ENCODE results near the gene NFYC. TPM values are rescaled to one million over a fixed set of nuclear protein-coding genes. Genes with fewer than 3 reads are reported as not detected.
"Not testable (repeated sequence)": the region's sequence is repeated elsewhere in the genome, so short reads cannot be mapped to it uniquely, and the experiment has no call there.

The NFYC gene
- total RNA-seq, 1 donor from 2014 or later = 75.9 TPM

GRCh38 chr1:40699787-40700186 lies 8.3 kb downstream of the NFYC start:
- Histone ChIP-seq H3K4me1 (peaks cover 0 to 18% of the 10 kb centered on the region in 2 donors), H3K4me3 (no peak overlapping the region), H3K27ac (peak overlapping the region; percentile 70 to 72), H3K36me3 (no peaks in the 10 kb centered on the region), H3K27me3 (no peaks in the 10 kb centered on the region), H3K9me3 (no peaks in the 10 kb centered on the region)
- DNase-seq (ENCODE audit: low spot score in 2 of 2) = no peak
- TF ChIP-seq CTCF (IDR thresholded peaks at IDR 0.05) = no peak
- intact Hi-C loops (cut with DNase I) = loop anchor here (10.0 kb wide), 1 partner anchor 795 kb away; no protein-coding TSS in a partner anchor

DNA sequence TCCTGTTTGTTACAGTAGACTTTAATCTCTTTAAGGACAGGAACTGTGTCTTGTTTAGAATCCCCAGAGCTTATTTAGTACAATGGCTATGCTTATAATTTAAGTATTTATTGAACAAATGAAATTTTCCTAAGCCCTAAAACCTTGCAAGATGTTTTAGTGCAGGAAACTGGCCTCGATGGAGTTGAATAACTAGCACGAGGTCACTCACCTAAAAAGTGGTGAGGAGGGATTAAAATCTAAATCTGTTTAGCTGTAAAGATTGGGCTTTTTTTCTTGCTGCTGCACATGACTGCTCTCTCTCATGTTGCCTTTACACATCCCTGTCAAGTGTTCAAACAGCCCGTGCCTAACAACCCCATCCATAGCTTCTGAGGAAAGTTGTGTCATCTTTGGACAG lies 10.2 kb downstream of the NFYC start:
- intact Hi-C loops (cut with DNase I) = no loop called here
- no peaks in the 10 kb centered on the region for H3K9me3 ChIP-seq
- no peaks in the 10 kb centered on the region for H3K36me3 ChIP-seq
- H3K27me3 ChIP-seq = no peaks in the 10 kb centered on the region
- no peak for TF ChIP-seq CTCF (IDR thresholded peaks at IDR 0.05)
- no peak for DNase-seq (ENCODE audit: low spot score in 2 of 2)
- H3K4me3 ChIP-seq = no peak overlapping the region
- no peak overlapping the region for H3K27ac ChIP-seq
- H3K4me1 ChIP-seq = peaks cover 0 to 18% of the 10 kb centered on the region in 2 donors

- intact Hi-C loops (cut with DNase I); H3K27ac ChIP-seq; H3K9me3 ChIP-seq; DNase-seq (ENCODE audit: low spot score in 2 of 2); H3K36me3 ChIP-seq; H3K27me3 ChIP-seq; H3K4me3 ChIP-seq: not testable (repeated sequence)
- peaks cover 0 to 18% of the 10 kb centered on the region in 2 donors for H3K4me1 ChIP-seq
Observed at GRCh38 chr1:40702810-40703209, 11.3 kb downstream of the NFYC start.

DNA sequence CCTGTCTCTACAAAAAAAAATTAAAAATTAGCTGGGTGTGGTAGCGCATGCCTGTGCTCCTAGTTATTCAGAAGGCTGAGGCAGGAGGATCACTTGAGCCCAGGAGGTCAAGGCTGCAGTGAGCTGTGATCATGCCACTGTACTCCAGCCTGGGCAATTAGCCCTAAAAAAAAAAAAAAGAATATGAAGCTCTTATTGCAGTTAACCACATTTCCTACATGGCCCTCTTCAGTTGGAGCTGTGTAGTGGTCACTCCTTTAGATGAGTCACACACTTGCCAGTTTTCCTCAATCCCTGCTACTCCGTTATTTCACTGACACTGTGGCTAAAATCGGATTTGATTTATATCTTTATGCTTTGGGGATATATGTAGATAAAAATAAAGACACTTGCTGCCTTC lies 11.8 kb downstream of the NFYC start:
- no peak overlapping the region for H3K27ac ChIP-seq
- H3K4me1 ChIP-seq = peaks cover 0 to 20% of the 10 kb centered on the region in 2 donors
- H3K36me3 ChIP-seq = no peaks in the 10 kb centered on the region
- no peak for TF ChIP-seq CTCF (IDR thresholded peaks at IDR 0.05)
- intact Hi-C loops (cut with DNase I) = no loop called here
- no peaks in the 10 kb centered on the region for H3K9me3 ChIP-seq
- DNase-seq (ENCODE audit: low spot score in 2 of 2) = no peak
- H3K27me3 ChIP-seq = no peaks in the 10 kb centered on the region
- no peak overlapping the region for H3K4me3 ChIP-seq

DNA sequence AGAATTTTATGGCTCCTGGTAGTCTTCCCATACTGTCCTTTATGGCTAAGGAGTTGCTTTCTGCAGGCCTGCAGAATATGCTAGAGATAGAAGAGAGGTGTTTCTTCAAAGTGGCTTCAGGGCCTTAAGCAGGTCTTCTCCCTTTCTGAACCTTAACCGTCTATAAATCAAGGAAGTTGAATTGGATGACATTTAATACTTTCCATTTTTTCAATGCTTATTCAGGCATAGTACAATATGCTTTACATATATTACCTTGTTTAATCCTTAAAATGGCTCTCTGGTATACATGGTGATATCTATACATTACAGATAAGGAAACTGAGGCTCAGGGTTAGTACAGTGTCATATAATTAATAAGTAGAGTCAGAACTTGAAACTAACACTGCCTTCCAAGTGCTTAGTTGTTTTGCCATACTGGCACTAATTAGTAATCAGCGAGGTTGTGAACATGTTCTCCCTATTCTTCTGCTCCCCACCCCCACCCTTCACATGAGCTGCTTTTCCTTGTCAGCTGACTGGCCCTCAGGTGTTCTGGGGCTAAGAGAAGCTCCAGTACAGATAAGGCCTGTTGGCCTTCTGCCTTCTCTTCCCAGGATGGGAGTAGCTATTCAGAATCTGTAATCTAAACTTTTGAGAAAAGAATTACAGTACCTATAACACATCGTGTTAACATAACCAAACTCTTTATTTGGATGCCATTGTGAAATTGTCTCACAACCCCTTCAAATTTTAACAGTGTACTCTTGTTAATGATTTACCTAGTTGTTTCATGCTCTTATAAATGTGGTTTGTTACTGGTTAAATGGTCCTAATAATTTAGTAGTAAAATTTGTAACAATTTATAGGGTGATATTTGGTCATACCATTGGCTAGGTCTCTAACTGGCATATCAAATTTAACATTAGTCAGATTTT lies 13.6 kb downstream of the NFYC start:
- intact Hi-C loops (cut with DNase I) = no loop called here
- no peak for DNase-seq (ENCODE audit: low spot score in 2 of 2)
- Histone ChIP-seq H3K27me3 (no peaks in the 10 kb centered on the region), H3K27ac (no peak overlapping the region), H3K36me3 (no peaks in the 10 kb centered on the region), H3K4me3 (no peak overlapping the region), H3K4me1 (peaks cover 0 to 19% of the 10 kb centered on the region in 2 donors), H3K9me3 (no peaks in the 10 kb centered on the region)
- TF ChIP-seq CTCF (IDR thresholded peaks at IDR 0.05) = no peak

GRCh38 chr1:40706626-40707025 lies 15.1 kb downstream of the NFYC start:
- H3K27ac ChIP-seq = no peak overlapping the region
- H3K36me3 ChIP-seq = no peaks in the 10 kb centered on the region
- TF ChIP-seq CTCF (IDR thresholded peaks at IDR 0.05) = no peak
- H3K4me1 ChIP-seq = peaks cover 0 to 34% of the 10 kb centered on the region in 2 donors
- intact Hi-C loops (cut with DNase I) = no loop called here
- no peak for DNase-seq (ENCODE audit: low spot score in 2 of 2)
- no peaks in the 10 kb centered on the region for H3K27me3 ChIP-seq
- H3K4me3 ChIP-seq = no peak overlapping the region
- no peaks in the 10 kb centered on the region for H3K9me3 ChIP-seq
